Activated CD8-positive, alpha-beta T cell treated with anti-CD3 and anti-CD28 coated beads for 36 hours (primary cell): ENCODE data around the gene BMI1. TPM values are rescaled to one million over a fixed set of nuclear protein-coding genes. Genes with fewer than 3 reads are reported as not detected.

Source experiments
- ATAC-seq: fragments of 200-7000 bp; cut with Tn5 transposase; one replicate; pipeline ENCODE4 v1.10.0; 2021; ENCODE audit warnings: mild to moderate bottlenecking, moderate library complexity
- CTCF ChIA-PET: fragments of 350-600 bp; sonication (Branson Sonifier 250); formaldehyde crosslinking; loops from one replicate; lab custom pipeline; 2021; ENCODE audit warnings: antibody characterized with exemption; lab: Charles Lee
- POLR2A ChIA-PET: fragments of 350-600 bp; sonication (Branson Sonifier 250); formaldehyde crosslinking; loops from one replicate; lab custom pipeline; 2021; ENCODE audit warnings: antibody characterized with exemption; lab: Charles Lee
- DNase-seq: peaks from one replicate; pipeline ENCODE4 v3.0.0-alpha.2; 2020
- H3K27ac Mint-ChIP-seq: one replicate; pipeline ENCODE4 v1.8.0; 2021; ENCODE audit warnings: mild to moderate bottlenecking, mixed read lengths
- H3K27me3 Mint-ChIP-seq: one replicate; pipeline ENCODE4 v1.8.0; 2021; ENCODE audit warnings: mixed read lengths
- H3K36me3 Mint-ChIP-seq: one replicate; pipeline ENCODE4 v1.8.0; 2021; ENCODE audit warnings: low read depth, mixed read lengths
- H3K4me1 Mint-ChIP-seq: one replicate; pipeline ENCODE4 v1.8.0; 2021; ENCODE audit warnings: low read depth, mixed read lengths
- H3K4me3 Mint-ChIP-seq: one replicate; pipeline ENCODE4 v1.8.0; 2021; ENCODE audit warnings: mild to moderate bottlenecking, moderate library complexity, mixed read lengths
- H3K9me3 Mint-ChIP-seq: one replicate; pipeline ENCODE4 v1.8.0; 2021; ENCODE audit warnings: mixed read lengths
- CTCF ChIP-seq: fragments of 200-600 bp; IDR thresholded peaks from one replicate; pipeline ENCODE4 v1.8.0; 2022; ENCODE audit warnings: antibody characterized with exemption, mild to moderate bottlenecking
- intact Hi-C: fragments of 100-400 bp; cut with micrococcal nuclease; formaldehyde crosslinking; loops from one replicate; pipeline ENCODE4 v1.10.0; 2022
- total RNA-seq, 2 experiments: library from RNA; stranded (reverse); gene quantifications; one replicate each; pipeline ENCODE4 v1.2.3, GENCODE V29; 2021

BMI1 gene
- total RNA-seq, 2 experiments from 2014 or later, result 38.7 to 41.4 TPM

DNA sequence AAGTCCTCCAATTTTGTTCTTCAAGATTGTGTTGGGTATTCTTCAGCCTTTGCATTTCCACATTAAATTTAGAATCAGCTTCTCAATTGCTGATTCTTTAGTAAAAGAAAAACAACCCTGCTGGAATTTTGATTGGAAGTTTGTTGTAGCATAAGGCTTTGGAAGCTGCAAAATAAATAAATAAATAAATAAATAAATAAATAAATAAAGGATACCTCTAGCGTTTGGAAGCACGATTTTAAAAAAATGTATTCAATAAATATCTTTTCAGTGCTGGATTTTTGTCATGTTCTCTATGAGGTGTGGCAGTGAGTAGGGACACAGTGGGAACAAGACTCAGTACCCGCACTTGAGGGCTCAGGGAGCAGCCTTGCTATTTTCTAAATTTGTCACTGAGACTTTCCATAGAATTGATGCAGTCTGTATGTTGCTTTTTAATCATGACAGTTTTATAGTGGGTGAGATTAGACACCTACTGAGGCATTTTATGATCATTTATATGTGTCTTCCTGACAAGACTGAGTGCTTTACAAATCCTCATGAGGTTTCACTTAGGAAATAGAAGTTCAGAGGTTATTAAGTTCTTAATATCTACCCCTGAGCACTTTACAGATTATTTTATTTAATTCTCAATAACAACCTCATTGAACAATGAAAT is 27.0 kb upstream of the BMI1 start:
- peaks cover 10% of the 10 kb centered on the region for H3K27me3 Mint-ChIP-seq
- intact Hi-C loops, result no loop called here
- H3K9me3 Mint-ChIP-seq, result no peaks in the 10 kb centered on the region
- no peaks in the 10 kb centered on the region for H3K4me1 Mint-ChIP-seq
- POLR2A ChIA-PET, result no interaction called here
- H3K27ac Mint-ChIP-seq, result no peak overlapping the region
- CTCF ChIA-PET, result no interaction called here
- no peak for DNase-seq
- no peak for ATAC-seq
- H3K4me3 Mint-ChIP-seq, result no peak overlapping the region
- TF ChIP-seq CTCF, result no peak
- H3K36me3 Mint-ChIP-seq, result no peaks in the 10 kb centered on the region

GRCh38 chr10:22294694-22295093 is 26.2 kb upstream of the BMI1 start:
- POLR2A ChIA-PET, result no interaction called here

GRCh38 chr10:22301193-22301592 is 19.7 kb upstream of the BMI1 start:
- peaks cover 9% of the 10 kb centered on the region for H3K27me3 Mint-ChIP-seq
- H3K36me3 Mint-ChIP-seq, result no peaks in the 10 kb centered on the region
- H3K4me3 Mint-ChIP-seq, result no peak overlapping the region
- no peak overlapping the region for H3K27ac Mint-ChIP-seq
- no peak for DNase-seq
- H3K9me3 Mint-ChIP-seq, result no peaks in the 10 kb centered on the region
- H3K4me1 Mint-ChIP-seq, result no peaks in the 10 kb centered on the region
- no peak for TF ChIP-seq CTCF
- POLR2A ChIA-PET, result no interaction called here
- CTCF ChIA-PET, result no interaction called here
- intact Hi-C loops, result no loop called here
- no peak for ATAC-seq

More at GRCh38 chr10:22294694-22295093, 26.2 kb upstream of the BMI1 start:
- Mint-ChIP-seq H3K36me3 (no peaks in the 10 kb centered on the region), H3K4me1 (no peaks in the 10 kb centered on the region), H3K9me3 (no peaks in the 10 kb centered on the region), H3K27me3 (peaks cover 10% of the 10 kb centered on the region), H3K27ac (no peak overlapping the region), H3K4me3 (no peak overlapping the region)
- TF ChIP-seq CTCF, result no peak
- CTCF ChIA-PET, result no interaction called here
- intact Hi-C loops, result no loop called here
- DNase-seq, result no peak
- no peak for ATAC-seq

DNA sequence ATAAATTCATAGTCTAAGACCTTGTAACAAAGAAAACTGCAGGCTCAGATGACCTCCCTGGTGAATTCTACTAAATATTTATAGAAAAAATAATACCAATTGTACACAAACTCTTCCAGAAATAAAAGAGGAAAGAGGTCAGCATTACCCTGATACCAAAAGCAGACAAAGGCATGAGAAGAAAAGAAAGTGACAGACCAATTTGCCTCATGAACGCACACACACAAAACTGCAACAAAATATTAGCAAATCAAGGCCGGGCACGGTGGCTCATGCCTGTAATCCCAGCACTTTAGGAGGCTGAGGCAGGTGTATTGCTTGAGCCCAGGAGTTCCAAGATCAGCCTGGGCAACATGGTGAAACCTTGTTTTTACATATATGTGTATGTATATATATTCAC is 17.4 kb upstream of the BMI1 start:
- no peak for DNase-seq
- no peak for ATAC-seq
- Mint-ChIP-seq H3K9me3 (no peaks in the 10 kb centered on the region), H3K27ac (no peak overlapping the region), H3K36me3 (no peaks in the 10 kb centered on the region), H3K27me3 (peaks cover 9% of the 10 kb centered on the region), H3K4me3 (no peak overlapping the region), H3K4me1 (peaks cover 3% of the 10 kb centered on the region)
- CTCF ChIA-PET, result no interaction called here
- no peak for TF ChIP-seq CTCF
- intact Hi-C loops, result no loop called here
- POLR2A ChIA-PET, result no interaction called here

DNA sequence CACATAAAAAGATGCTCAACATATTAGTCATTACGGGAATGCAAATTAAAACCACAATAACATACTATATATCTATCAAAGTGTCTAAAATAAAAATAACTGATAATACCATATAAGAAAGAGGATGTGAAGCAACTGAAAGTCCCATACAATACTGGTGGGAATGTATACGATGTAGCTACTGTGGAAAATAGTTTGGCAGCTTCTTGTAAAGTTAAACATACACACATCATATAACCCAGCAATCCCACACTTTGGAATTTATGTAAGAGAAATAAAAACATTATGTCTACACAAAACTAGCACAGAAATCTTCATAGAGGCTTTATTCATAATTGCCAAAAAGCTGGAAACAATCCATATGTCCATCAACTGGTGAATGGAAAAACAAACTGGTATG is 15.2 kb upstream of the BMI1 start:
- intact Hi-C loops, result no loop called here
- H3K4me1 Mint-ChIP-seq, result peaks cover 3% of the 10 kb centered on the region
- POLR2A ChIA-PET, result no interaction called here

More for the DNA sequence above, 15.2 kb upstream of the BMI1 start:
- no peaks in the 10 kb centered on the region for H3K9me3 Mint-ChIP-seq
- H3K36me3 Mint-ChIP-seq, result no peaks in the 10 kb centered on the region
- CTCF ChIA-PET, result no interaction called here
- peaks cover 7% of the 10 kb centered on the region for H3K27me3 Mint-ChIP-seq
- no peak overlapping the region for H3K27ac Mint-ChIP-seq
- DNase-seq, result no peak
- no peak for TF ChIP-seq CTCF
- H3K4me3 Mint-ChIP-seq, result no peak overlapping the region
- no peak for ATAC-seq
